Effector CD4-positive, alpha-beta T cell (primary cell): Measurements from ENCODE around the gene PLCZ1. TPM values are rescaled to one million over a fixed set of nuclear protein-coding genes. Genes with fewer than 3 reads are reported as not detected.
"Not testable (repeated sequence)": the region's sequence is repeated elsewhere in the genome, so short reads cannot be mapped to it uniquely, and the experiment has no call there.

Source experiments
- DNase-seq: peaks from one replicate; pipeline ENCODE4 v3.0.0-alpha.2; 2020
- total RNA-seq: gene quantifications from one replicate; lab custom pipeline; 2026; lab: John Stamatoyannopoulos, UW

Gene PLCZ1, protein sequence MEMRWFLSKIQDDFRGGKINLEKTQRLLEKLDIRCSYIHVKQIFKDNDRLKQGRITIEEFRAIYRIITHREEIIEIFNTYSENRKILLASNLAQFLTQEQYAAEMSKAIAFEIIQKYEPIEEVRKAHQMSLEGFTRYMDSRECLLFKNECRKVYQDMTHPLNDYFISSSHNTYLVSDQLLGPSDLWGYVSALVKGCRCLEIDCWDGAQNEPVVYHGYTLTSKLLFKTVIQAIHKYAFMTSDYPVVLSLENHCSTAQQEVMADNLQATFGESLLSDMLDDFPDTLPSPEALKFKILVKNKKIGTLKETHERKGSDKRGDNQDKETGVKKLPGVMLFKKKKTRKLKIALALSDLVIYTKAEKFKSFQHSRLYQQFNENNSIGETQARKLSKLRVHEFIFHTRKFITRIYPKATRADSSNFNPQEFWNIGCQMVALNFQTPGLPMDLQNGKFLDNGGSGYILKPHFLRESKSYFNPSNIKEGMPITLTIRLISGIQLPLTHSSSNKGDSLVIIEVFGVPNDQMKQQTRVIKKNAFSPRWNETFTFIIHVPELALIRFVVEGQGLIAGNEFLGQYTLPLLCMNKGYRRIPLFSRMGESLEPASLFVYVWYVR
- not detected for total RNA-seq

- DNase-seq, result no peak
These were observed at the start of gene PLCZ1, which contains the start of gene CAPZA3 for GRCh38 chr12:18737819-18738218. Gene PLCZ1, minus strand, starts transcription at chr12:18738012. Its CDS starts 641 bp downstream, at chr12:18737371. Gene CAPZA3, plus strand, starts transcription at chr12:18738119. Its CDS starts 150 bp downstream, at chr12:18738269.

- not testable (repeated sequence) for DNase-seq
These were observed 47.7 kb upstream of the PLCZ1 start for GRCh38 chr12:18785465-18785864.

DNA sequence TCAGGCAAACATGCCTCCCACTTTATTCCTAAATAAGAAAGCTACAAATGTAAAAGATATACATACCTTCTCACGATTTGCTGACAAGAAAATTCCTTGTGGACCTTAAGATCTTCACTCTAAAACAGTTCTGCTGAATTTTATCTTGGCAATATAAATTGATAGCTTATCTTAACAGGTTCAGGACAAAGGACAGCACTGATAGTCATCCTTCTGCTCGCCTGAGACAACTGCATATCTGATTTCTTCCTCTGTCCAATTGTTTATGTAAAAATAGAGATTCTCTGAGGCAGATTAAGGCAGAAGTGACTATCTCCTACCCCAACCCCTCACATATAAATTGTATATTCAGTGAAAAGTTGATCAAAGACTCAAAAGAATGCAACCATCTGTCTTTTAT, 45.0 kb upstream of the PLCZ1 start:
- no peak for DNase-seq

- DNase-seq, result not testable (repeated sequence)
These were observed 28.7 kb upstream of the PLCZ1 start for GRCh38 chr12:18766479-18766878.

GRCh38 chr12:18755341-18755740, 17.5 kb upstream of the PLCZ1 start:
- no peak for DNase-seq

DNA sequence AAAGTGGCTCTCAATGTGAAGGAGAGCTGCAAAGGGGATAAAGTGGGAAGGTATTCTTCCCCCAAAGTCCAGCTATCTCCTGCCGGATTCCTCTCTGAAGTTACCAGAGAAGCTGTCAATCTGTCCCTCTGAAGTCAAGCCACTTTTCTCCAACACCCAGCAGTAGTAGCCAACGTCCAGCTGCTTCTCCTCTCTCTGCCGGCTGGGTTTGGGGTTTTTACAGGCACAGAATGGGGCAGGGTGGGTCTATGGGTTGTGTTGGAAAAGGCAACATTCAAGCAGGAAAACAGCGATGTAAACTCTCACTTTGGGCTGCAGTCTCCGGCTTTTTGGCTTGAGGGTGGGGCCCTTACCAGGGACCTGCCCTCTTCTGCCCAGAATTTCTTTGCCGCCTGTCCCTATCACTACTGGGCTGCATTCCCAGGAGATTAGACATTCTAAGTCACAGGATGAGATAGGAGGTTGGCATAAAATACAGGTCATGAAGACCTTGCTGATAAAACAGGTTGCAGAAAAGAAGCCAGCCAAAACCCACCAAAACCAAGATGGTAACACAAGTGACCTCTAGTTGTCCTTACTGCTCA, 16.4 kb upstream of the PLCZ1 start:
- no peak for DNase-seq

DNA sequence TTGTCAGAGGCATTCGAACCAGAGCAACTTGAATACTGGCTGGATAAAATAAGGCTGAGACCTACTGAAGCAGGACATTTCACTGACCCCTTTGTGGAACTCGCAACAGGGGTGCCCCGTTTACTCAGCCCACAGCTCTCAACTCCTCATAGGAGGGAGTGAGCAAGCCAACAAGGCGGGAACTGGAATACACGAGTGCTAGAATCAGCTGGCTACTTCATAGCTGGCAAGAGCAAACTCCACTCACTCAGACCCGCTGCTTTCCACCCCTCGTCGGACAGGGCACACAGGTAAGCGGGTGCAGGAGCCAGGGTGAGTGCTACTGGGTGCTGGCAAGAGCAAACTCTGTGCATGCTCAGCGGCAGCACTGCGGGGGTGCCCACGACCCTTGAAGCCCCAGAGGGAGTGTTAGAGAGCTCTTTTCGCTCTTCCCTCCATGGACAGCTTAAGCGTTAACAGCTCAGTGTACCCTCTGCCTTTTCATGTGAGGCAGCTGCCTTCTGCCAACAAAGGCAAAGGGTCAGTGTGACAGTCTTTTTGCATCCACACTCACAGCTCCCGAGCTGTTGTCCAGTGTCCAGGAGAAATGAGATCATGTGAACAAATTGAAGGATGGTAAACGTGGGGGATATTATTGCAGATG, 15.8 kb upstream of the PLCZ1 start:
- DNase-seq, result no peak

DNA sequence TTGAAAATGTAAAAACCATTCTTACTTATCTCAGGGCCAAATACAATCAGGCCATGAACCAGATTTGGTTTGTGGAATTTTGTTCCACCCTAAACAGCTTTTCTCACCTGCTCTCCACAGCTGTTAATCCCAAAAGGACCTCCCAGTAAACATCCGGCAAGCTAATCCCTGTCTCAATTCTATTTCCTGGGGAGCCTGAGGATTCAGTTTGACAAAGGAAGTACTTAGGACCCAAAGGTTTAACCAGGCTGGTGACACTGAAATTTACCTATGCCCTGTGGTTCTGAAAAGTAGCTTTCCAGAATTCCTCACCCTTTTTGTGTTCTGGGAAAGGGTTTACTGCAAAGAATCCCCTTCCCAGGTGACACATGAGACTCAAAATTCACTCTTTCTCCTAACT, 15.1 kb upstream of the PLCZ1 start:
- DNase-seq, result no peak

GRCh38 chr12:18752280-18752920, 14.6 kb upstream of the PLCZ1 start:
- no peak for DNase-seq

DNA sequence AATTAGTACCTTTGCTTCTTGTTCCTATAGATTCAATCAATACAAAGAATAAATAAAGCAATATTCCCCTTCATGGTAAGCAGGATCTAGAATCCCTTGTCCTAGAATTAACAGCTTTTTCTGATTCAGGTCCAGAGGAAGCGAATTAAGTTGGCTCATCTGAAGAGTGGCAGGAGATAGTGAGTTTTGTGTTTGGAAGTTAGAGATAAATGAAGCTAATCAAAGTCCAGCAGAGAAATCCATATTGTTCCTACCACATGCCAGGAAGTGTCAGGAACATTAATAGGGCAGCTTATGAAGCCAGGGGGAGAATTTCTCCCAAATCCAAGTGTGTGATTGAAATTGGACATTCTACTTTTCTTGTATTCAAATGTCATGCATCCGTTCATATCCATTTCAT, 14.1 kb upstream of the PLCZ1 start:
- no peak for DNase-seq

DNA sequence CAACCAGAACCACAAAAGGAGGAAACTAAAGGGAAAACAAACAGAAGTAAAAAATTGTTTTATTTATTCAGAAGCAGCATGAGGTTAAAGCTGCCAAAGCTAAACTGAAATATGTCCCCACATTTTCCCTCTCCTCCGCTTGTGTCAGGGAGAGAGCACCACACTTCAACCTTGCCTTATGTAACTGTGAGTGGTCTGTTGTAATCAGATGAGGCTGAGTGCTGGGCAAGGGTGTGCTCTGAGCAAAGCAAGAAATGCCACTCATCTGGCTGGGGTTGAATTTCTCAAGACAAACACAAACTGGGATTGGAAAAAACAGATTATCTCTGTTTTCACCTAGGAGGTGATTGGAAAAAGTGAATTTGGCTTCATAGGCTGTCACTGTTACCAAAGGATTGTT, 12.3 kb upstream of the PLCZ1 start:
- no peak for DNase-seq

DNA sequence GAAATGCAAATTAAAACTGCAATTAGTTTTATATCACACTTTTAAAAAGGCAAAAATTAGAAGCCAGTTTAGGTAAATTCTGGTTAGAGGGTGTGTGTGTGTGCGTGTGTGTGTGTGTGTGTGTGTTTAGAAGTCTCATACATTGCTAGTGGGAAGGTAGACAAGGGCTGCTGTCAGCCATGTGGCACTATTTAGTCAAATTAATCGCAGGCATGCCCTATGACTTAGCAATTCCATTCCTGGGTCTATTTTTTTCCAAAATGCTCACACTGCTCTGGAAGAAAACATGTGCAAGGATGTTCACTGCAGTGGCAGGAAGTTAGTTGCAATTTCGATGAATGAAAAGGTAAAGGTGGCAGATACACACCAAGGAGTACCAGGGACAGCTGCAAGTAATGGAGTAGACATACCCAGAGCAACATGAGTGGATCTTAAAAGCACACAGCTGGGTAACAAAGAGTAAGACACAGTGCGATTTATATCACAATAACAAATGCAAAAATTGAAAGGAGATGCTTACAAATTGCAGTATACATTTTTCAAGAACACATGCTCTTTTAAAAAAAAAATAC, 11.7 kb upstream of the PLCZ1 start:
- no peak for DNase-seq

- no peak for DNase-seq
These were observed 10.1 kb upstream of the PLCZ1 start for GRCh38 chr12:18747895-18748294.

DNA sequence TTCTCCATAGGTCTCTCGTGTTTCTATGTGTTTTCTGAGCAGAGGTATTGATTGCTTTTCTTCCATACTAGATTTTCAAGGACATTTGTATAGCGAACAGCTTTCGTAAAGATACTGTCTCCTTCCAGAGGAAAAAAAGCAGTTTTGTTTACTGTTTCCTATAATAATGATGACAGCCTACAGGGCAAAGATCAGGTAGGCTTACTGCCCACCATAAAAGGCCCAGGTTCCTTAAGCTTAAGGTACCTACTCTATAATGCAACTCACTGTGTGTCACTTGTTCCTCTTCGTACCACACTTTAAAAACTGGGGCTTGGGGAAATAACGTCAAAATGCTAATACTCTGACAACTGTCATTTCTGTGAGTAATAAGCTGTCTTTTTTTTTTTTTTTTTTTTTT, 6.7 kb downstream of the PLCZ1 start:
- DNase-seq, result no peak

DNA sequence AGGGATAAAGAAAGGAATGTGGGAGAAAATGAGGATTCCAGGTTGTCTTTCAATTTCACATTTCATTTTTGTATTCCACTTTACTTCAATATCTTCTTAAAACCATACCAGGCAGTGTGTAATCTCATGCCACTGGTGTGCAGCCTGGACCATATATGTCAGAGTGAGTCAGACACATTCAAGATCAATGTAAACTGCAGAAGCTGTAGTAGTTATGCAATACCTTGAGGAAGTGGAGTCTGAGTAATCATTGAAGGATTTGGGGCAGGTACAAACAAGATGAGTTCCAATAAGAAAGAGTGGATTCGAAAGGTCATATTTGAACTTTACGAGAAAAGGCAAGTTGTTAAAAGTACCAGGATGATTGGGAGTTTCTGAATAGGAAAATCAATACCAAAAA, 14.1 kb downstream of the PLCZ1 start:
- DNase-seq, result no peak

DNA sequence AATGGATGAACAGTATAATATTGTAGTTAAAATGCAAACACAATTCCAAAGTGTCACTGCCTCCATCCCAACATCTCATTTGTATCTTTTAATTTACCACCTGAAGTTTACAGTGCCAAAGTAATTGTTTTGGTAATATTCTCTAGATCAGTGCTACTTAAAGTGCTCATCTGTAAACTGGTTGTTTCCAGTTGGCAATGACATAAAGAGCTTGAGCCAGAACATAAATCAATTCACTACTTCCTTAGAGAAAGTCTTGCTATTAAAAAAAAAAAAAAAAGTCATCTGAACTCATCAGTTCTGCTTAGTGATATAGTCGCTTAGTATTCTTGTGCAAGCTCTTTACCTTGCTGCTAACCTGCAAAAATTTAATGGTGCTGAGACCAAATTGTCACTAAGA, 16.4 kb downstream of the PLCZ1 start:
- DNase-seq, result no peak

GRCh38 chr12:18720690-18721089, 17.1 kb downstream of the PLCZ1 start:
- no peak for DNase-seq

DNA sequence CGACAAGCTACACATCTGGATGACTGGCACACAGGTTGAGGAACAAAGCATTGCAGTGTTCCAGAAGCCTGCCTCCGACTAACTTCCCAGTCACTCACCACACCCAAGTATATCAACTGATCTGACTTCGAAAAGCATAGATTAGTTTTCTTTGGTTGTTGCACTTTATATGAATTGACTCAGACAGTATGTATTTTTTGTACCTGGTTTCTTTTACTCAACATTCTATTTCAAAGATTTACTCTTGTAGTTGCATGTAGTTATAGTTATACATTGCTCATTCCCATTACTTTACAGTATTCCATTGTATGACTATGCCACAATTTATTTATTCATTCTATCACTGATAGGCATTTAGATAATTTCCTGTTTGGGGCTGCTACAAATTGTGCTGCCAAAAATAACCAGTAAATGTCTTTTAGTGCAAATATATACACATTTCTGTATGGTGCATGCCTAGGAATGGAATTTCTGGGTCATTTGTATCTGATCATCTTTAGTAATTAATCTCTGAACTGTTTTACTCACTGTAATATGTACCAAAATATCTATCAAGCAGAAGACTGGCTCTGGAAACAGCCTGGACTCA, 17.8 kb downstream of the PLCZ1 start:
- no peak for DNase-seq

DNA sequence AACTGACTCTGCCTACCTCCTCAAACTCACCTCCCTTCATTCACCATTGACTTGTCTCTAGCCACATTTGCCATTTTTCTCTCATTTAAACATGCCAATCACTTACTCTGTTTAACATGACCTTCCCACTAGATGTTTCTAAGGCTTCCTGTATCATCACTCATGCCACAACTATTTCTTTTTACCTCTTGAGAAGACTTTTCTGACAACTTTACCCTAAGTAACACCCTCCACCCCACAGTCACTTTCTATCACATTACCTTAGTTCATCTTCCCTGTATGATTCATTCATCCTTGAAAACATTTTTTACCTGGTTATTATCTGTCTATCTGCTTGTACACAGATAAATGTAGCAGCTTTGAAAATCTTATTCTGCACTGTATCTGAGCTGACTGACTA, 19.4 kb downstream of the PLCZ1 start:
- DNase-seq, result no peak

DNA sequence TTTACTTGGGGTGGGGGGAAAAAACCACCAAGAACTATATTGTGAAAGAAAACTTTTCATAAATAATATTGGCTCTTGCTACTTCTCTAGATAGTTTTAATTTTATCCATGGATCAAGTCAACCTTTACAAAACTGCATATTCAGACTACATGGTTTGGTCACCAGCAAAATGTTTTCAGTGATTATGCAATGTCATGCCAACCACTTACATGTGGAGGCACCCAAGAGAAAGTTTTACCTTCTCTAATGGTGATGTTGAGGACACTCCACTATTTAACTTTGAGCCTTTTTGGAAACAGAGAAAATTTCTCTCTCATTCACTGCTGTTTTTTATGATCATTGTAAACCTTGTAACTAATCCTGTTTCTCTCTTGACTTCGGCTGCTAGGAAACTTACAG, 21.6 kb downstream of the PLCZ1 start:
- DNase-seq, result no peak

- DNase-seq, result no peak
These were observed 31.0 kb downstream of the PLCZ1 start for GRCh38 chr12:18706798-18707197.

GRCh38 chr12:18703911-18704310, 33.9 kb downstream of the PLCZ1 start:
- DNase-seq, result no peak
